Activated CD8-positive, alpha-beta memory T cell treated with anti-CD3 and anti-CD28 coated beads, Interleukin-2, amount 10 ng/mL, durations not matched to agents 7 days and 5 days (primary cell): ENCODE measurements around the gene TMEM147. TPM values are rescaled to one million over a fixed set of nuclear protein-coding genes. Genes with fewer than 3 reads are reported as not detected.
A peak's percentile ranks its signal among the peaks of the same experiment; 100 is the strongest.

ENCODE experiments used
- ATAC-seq: fragments of 150-1000 bp; cut with Tn5 transposase; one replicate; pipeline ENCODE4 v1.10.0; 2021; ENCODE audit warnings: moderate library complexity
- CTCF ChIA-PET: fragments of 350-600 bp; sonication (Branson Sonifier 250); formaldehyde crosslinking; loops from one replicate; lab custom pipeline; 2021; ENCODE audit warnings: antibody characterized with exemption; lab: Charles Lee
- DNase-seq: peaks from one replicate; pipeline ENCODE4 v3.0.0-alpha.2; 2020
- H3K27ac Mint-ChIP-seq: one replicate; pipeline ENCODE4 v1.8.0; 2021; ENCODE audit warnings: mild to moderate bottlenecking, mixed read lengths
- H3K27me3 Mint-ChIP-seq: one replicate; pipeline ENCODE4 v1.8.0; 2021; ENCODE audit warnings: mixed read lengths
- H3K36me3 Mint-ChIP-seq: one replicate; pipeline ENCODE4 v1.8.0; 2021; ENCODE audit warnings: mild to moderate bottlenecking, mixed read lengths
- H3K4me1 Mint-ChIP-seq: one replicate; pipeline ENCODE4 v1.8.0; 2021; ENCODE audit warnings: mixed read lengths
- H3K4me3 Mint-ChIP-seq: one replicate; pipeline ENCODE4 v1.8.0; 2021; ENCODE audit warnings: mild to moderate bottlenecking, moderate library complexity, mixed read lengths
- H3K9me3 Mint-ChIP-seq: one replicate; pipeline ENCODE4 v1.8.0; 2022; ENCODE audit warnings: low read depth, mixed read lengths
- total RNA-seq, 2 experiments: library from RNA; stranded (reverse); gene quantifications; one replicate each; pipeline ENCODE4 v1.2.3, GENCODE V29; 2021

The TMEM147 gene
- 10 to 100 TPM; 43.6 to 65.3 TPM for total RNA-seq

- Mint-ChIP-seq H3K4me1 (peaks cover 30% of the 10 kb centered on the region), H3K27ac (peak within 1 kb of the TSS; percentile 84), H3K9me3 (no peaks in the 10 kb centered on the region), H3K4me3 (peak within 1 kb of the TSS; percentile 84), H3K27me3 (no peaks in the 10 kb centered on the region), H3K36me3 (peaks cover 3% of the 10 kb centered on the region)
- ATAC-seq: peak; percentile 90
- CTCF ChIA-PET: interaction anchor here (1.0 to 1.6 kb wide), 2 partner anchors 35 to 275 kb away, joined by 3 to 8 read pairs; no protein-coding TSS in a partner anchor
- peak; percentile 90 for DNase-seq
Measured at GRCh38 chr19:35545001-35545854, at the start of gene TMEM147. TSS of gene TMEM147 (plus strand) at chr19:35545626. CDS start at chr19:35545740, 114 bp downstream.

DNA sequence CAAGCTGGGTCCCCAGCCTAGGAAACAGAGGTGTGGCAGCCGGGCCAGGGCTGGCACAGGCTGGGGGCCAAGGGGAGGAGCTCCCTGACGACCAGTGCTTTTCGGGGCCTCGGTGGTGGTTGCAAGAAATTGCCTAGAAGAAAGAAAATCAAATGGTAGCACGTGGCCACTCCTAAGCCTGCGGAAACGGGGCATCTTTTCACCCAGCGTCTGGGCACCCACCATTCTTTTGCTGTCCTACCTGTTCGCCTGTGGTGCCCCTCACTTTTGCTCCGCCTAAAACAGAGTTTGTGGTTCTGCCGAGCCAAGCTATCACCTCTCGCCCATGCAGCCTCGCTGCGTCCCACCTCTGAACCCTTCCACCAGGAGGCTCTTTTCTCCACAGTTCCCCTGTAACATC, 48.0 kb upstream of the TMEM147 start:
- ATAC-seq: no peak

GRCh38 chr19:35498220-35498619, 47.2 kb upstream of the TMEM147 start:
- H3K4me3 Mint-ChIP-seq: no peak overlapping the region
- ATAC-seq (no peak), DNase-seq (no peak)
- H3K27ac Mint-ChIP-seq: no peak overlapping the region
- CTCF ChIA-PET: interaction anchor here (1.7 to 4.0 kb wide), 2 partner anchors 8 to 29 kb away, joined by 4 to 34 read pairs; no protein-coding TSS in a partner anchor
- peaks cover 3% of the 10 kb centered on the region for H3K27me3 Mint-ChIP-seq
- no peaks in the 10 kb centered on the region for H3K36me3 Mint-ChIP-seq
- H3K4me1 Mint-ChIP-seq: peaks cover 3% of the 10 kb centered on the region
- no peaks in the 10 kb centered on the region for H3K9me3 Mint-ChIP-seq

More for the DNA sequence above, 48.0 kb upstream of the TMEM147 start:
- peaks cover 3% of the 10 kb centered on the region for H3K4me1 Mint-ChIP-seq
- no peaks in the 10 kb centered on the region for H3K9me3 Mint-ChIP-seq
- H3K36me3 Mint-ChIP-seq: no peaks in the 10 kb centered on the region
- CTCF ChIA-PET: interaction anchor here (1.0 to 4.5 kb wide), 5 partner anchors 9 to 430 kb away, joined by 3 to 51 read pairs (median 4); no protein-coding TSS in a partner anchor
- DNase-seq: no peak
- H3K27me3 Mint-ChIP-seq: peaks cover 9% of the 10 kb centered on the region
- no peak overlapping the region for H3K27ac Mint-ChIP-seq
- no peak overlapping the region for H3K4me3 Mint-ChIP-seq

GRCh38 chr19:35498984-35499527, 46.4 kb upstream of the TMEM147 start:
- Mint-ChIP-seq H3K27me3 (peaks cover 3% of the 10 kb centered on the region), H3K27ac (no peak overlapping the region), H3K4me1 (peaks cover 3% of the 10 kb centered on the region), H3K36me3 (no peaks in the 10 kb centered on the region), H3K4me3 (no peak overlapping the region), H3K9me3 (no peaks in the 10 kb centered on the region)
- CTCF ChIA-PET: no interaction called here
- ATAC-seq: no peak
- DNase-seq: no peak

DNA sequence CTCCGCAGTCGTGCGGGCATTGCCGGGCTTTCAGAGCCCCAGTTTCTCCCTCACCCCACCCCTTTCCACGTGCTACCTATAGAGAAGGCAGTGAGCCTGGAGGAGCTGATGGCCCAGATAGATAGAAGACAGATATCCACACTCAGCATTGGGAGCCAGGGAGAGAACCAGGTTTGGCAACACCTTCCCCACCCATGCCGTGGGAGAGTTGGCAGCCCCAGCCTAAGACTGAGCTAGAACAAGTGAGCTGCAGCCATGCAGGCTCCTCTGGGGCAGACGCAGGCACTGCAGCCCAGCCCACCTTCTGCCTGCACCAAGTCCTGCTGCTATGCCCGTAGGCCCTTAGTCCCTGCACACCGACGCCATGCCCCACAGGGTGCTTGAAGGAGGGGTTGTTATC, 44.8 kb upstream of the TMEM147 start:
- CTCF ChIA-PET: interaction anchor here (0.6 to 1.0 kb wide), 2 partner anchors 9 to 147 kb away, joined by 3 read pairs; no protein-coding TSS in a partner anchor
- Mint-ChIP-seq H3K27ac (no peak overlapping the region), H3K4me1 (no peaks in the 10 kb centered on the region), H3K4me3 (no peak overlapping the region), H3K9me3 (no peaks in the 10 kb centered on the region), H3K36me3 (no peaks in the 10 kb centered on the region), H3K27me3 (peaks cover 11% of the 10 kb centered on the region)
- no peak for ATAC-seq
- no peak for DNase-seq

DNA sequence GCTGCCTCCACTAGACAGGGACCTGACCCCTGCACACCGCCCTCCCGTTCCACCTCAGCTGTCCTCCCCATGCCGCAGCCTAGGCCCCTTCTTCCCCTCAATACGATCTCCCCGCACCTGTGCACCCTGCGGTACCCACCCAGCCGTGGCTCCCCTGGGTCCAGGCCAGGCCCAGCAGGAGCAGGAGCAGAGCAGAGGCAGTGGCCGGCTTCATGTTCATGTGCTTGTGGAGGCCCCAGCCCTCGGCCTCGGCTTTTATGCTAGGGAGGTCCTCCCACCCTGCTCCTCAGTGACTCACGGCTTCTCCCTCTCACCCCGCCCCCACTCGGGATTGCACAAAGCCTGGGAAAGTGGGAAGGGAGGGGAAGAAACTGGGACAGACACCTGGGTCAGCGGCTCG, 43.7 kb upstream of the TMEM147 start:
- ATAC-seq (no peak), DNase-seq (no peak)
- Mint-ChIP-seq H3K4me1 (no peaks in the 10 kb centered on the region), H3K36me3 (no peaks in the 10 kb centered on the region), H3K4me3 (no peak overlapping the region), H3K27ac (no peak overlapping the region), H3K9me3 (no peaks in the 10 kb centered on the region), H3K27me3 (peaks cover 17% of the 10 kb centered on the region)
- CTCF ChIA-PET: interaction anchor here (1.1 kb wide), 1 partner anchor 9 kb away, joined by 3 read pairs; no protein-coding TSS in a partner anchor

- Mint-ChIP-seq H3K4me3 (no peak overlapping the region), H3K27me3 (peaks cover 26% of the 10 kb centered on the region), H3K4me1 (no peaks in the 10 kb centered on the region), H3K9me3 (no peaks in the 10 kb centered on the region), H3K27ac (no peak overlapping the region), H3K36me3 (no peaks in the 10 kb centered on the region)
- CTCF ChIA-PET: interaction anchor here (1.1 to 1.2 kb wide), 3 partner anchors 8 to 150 kb away, joined by 3 to 5 read pairs (median 4); no protein-coding TSS in a partner anchor
- no peak for DNase-seq
- ATAC-seq: no peak
Measured at GRCh38 chr19:35502751-35503150, 42.7 kb upstream of the TMEM147 start.

DNA sequence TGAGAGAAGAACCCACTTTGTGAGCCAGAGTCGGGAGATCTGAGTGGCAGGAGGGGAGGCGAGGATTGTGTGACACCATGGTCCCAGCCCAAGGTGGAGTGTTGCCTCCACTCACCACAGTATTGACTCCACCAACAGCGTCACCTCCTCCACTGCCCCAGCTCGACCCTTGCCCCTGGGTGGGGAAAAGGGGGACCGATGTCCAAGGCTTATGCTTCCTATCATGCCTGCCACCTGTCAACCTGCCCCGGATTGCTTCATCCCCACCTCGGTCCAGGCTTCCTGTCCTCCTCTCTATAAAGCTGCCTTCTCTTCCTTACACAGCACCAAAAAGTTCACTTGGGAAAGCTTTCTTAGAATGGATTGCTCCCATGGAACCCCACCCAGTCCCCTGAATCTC, 39.4 kb upstream of the TMEM147 start:
- Mint-ChIP-seq H3K36me3 (no peaks in the 10 kb centered on the region), H3K27ac (no peak overlapping the region), H3K4me1 (peaks cover 14% of the 10 kb centered on the region), H3K4me3 (no peak overlapping the region), H3K9me3 (no peaks in the 10 kb centered on the region), H3K27me3 (peaks cover 55% of the 10 kb centered on the region)
- no peak for ATAC-seq
- DNase-seq: no peak
- CTCF ChIA-PET: interaction anchor here (5.4 kb wide), 1 partner anchor 10 kb away, joined by 34 read pairs; no protein-coding TSS in a partner anchor

DNA sequence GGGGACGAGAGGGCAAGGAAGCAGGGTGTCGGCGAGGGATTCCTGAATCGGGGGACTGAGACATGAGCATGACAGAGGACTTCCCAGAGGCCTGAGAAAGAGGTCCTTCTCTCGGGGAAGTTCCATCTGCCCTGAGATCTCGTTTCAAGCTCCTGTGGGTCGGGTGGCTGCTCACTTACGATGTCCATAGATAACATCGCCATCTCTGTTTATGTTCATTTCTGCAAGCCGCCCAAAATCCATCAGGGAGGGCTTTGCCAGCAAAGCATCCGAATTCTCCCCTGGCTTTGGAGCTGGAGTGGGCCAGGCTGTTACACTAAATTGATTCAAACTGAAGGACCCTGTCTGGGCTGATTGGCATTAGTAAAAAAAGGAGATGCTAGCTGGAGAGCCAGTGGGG, 37.9 kb upstream of the TMEM147 start:
- no peak overlapping the region for H3K4me3 Mint-ChIP-seq

DNA sequence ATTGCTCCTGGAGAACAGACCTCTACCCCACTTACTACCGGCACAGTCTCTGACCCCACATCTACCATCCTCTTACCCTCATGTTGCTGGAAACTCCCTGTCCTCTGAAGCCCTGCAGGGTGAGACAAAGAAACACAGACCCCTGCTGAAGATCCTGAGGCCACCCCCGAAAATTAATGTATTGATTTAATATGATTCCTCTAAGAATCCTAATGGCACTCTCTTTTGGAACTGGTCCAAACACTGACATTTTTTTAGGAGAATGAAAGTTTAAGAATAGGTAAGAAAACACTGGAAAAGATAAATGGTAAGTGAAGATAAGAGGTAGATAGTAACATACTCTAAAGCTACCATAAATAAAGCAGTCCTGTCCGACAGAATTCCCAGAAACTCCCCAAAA, 37.3 kb upstream of the TMEM147 start:
- CTCF ChIA-PET: interaction anchor here (1.2 to 5.4 kb wide), 5 partner anchors 9 to 155 kb away, joined by 3 to 34 read pairs (median 10); no protein-coding TSS in a partner anchor
- Mint-ChIP-seq H3K4me3 (no peak overlapping the region), H3K4me1 (peaks cover 14% of the 10 kb centered on the region), H3K36me3 (no peaks in the 10 kb centered on the region), H3K27me3 (peaks cover 67% of the 10 kb centered on the region), H3K27ac (no peak overlapping the region), H3K9me3 (no peaks in the 10 kb centered on the region)
- DNase-seq: no peak
- ATAC-seq: no peak

More for the DNA sequence above, 37.9 kb upstream of the TMEM147 start:
- Mint-ChIP-seq H3K27me3 (peaks cover 67% of the 10 kb centered on the region), H3K9me3 (no peaks in the 10 kb centered on the region), H3K36me3 (no peaks in the 10 kb centered on the region), H3K27ac (no peak overlapping the region), H3K4me1 (peaks cover 14% of the 10 kb centered on the region)
- ATAC-seq: no peak
- no peak for DNase-seq
- CTCF ChIA-PET: interaction anchor here (5.4 kb wide), 1 partner anchor 11 kb away, joined by 34 read pairs; no protein-coding TSS in a partner anchor

DNA sequence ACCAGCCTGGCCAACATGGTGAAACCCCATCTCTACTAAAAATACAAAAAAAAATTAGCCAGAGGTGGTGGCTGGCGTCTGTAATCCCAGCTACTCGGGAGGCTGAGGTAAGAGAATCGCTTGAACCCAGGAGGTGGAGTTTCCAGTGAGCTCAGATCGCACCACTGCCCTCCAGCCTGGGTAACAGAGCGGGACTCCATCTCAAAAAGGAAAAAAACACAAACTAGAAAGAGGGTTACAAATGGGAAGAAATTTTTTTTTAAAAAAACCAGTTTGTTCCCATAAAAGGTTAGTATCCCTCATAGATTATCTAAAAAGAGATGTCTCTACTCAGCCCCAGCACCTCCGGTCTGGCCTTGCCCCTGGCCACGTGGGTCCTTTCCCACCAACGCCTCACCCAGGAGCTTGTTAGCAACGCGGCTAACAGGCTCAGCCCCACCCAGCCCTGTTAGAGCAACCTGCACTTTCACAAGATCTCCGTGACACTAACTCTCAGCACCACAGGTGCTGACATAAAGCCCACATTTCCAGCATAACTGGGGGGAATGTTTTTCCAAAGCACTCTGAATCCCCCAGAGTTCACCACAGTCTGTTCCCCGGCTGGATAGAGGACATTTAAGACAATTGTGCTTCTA, 36.3 kb upstream of the TMEM147 start:
- Mint-ChIP-seq H3K27ac (no peak overlapping the region), H3K4me1 (peaks cover 14% of the 10 kb centered on the region), H3K4me3 (no peak overlapping the region), H3K9me3 (no peaks in the 10 kb centered on the region), H3K36me3 (no peaks in the 10 kb centered on the region), H3K27me3 (peaks cover 63% of the 10 kb centered on the region)
- peak; percentile 57 for ATAC-seq
- CTCF ChIA-PET: interaction anchor here (0.9 to 5.4 kb wide), 10 partner anchors 8 to 156 kb away, joined by 3 to 34 read pairs (median 4); no protein-coding TSS in a partner anchor
- peak; percentile 62 for DNase-seq

- H3K9me3 Mint-ChIP-seq: no peaks in the 10 kb centered on the region
- H3K27ac Mint-ChIP-seq: no peak overlapping the region
- DNase-seq: peak; percentile 75
- peaks cover 14% of the 10 kb centered on the region for H3K4me1 Mint-ChIP-seq
- peak; percentile 78 for ATAC-seq
- peaks cover 59% of the 10 kb centered on the region for H3K27me3 Mint-ChIP-seq
- no peaks in the 10 kb centered on the region for H3K36me3 Mint-ChIP-seq
- H3K4me3 Mint-ChIP-seq: peak overlapping the region; percentile 22
- CTCF ChIA-PET: interaction anchor here (0.5 to 3.7 kb wide), 39 partner anchors 8 to 444 kb away, joined by 3 to 21 read pairs (median 3); partner anchors contain the start of genes COX6B1, FFAR2 and FFAR3
Measured at GRCh38 chr19:35509861-35510625, 35.4 kb upstream of the TMEM147 start.
